ENCODE results near the gene ZBTB11.
"Not testable (repeated sequence)": the region's sequence is repeated elsewhere in the genome, so short reads cannot be mapped to it uniquely, and the experiment has no call there.

Gene ZBTB11

GRCh38 chr3:101691685-101692671 is 15.0 kb upstream of the ZBTB11 start:
- DNase-seq (ENCODE audit: low read depth) = not testable (repeated sequence)

GRCh38 chr3:101690972-101691371 is 14.0 kb upstream of the ZBTB11 start:
- DNase-seq (ENCODE audit: low read depth) = no peak

- DNase-seq (ENCODE audit: low read depth) = peak; percentile 33
These were observed 12.4 kb upstream of the ZBTB11 start for GRCh38 chr3:101689286-101689685.

- no peak for DNase-seq (ENCODE audit: low read depth)
These were observed 10.4 kb upstream of the ZBTB11 start for GRCh38 chr3:101687142-101687931.

- no peak for DNase-seq (ENCODE audit: low read depth)
These were observed 9.0 kb upstream of the ZBTB11 start for GRCh38 chr3:101685870-101686307.

GRCh38 chr3:101685050-101685400 is 8.1 kb upstream of the ZBTB11 start:
- DNase-seq (ENCODE audit: low read depth) = no peak

GRCh38 chr3:101680466-101680865 is 3.5 kb upstream of the ZBTB11 start:
- DNase-seq (ENCODE audit: low read depth) = no peak

GRCh38 chr3:101678837-101679236 is 1.9 kb upstream of the ZBTB11 start:
- DNase-seq (ENCODE audit: low read depth) = not testable (repeated sequence)

GRCh38 chr3:101677436-101678286 is 729 bp upstream of the ZBTB11 start:
- no peak for DNase-seq (ENCODE audit: low read depth)

GRCh38 chr3:101676216-101676764 is 642 bp downstream of the ZBTB11 start:
- peak; percentile 94 for DNase-seq (ENCODE audit: low read depth)

GRCh38 chr3:101675709-101676215 is 1.2 kb downstream of the ZBTB11 start:
- no peak for DNase-seq (ENCODE audit: low read depth)

GRCh38 chr3:101674518-101674917 is 2.4 kb downstream of the ZBTB11 start:
- no peak for DNase-seq (ENCODE audit: low read depth)

GRCh38 chr3:101673953-101674352 is 3.0 kb downstream of the ZBTB11 start:
- DNase-seq (ENCODE audit: low read depth) = no peak

GRCh38 chr3:101671014-101671413 is 5.9 kb downstream of the ZBTB11 start:
- DNase-seq (ENCODE audit: low read depth) = no peak

- DNase-seq (ENCODE audit: low read depth) = no peak
These were observed 9.1 kb downstream of the ZBTB11 start for GRCh38 chr3:101667844-101668243.

GRCh38 chr3:101667331-101667730 is 9.6 kb downstream of the ZBTB11 start:
- no peak for DNase-seq (ENCODE audit: low read depth)

- no peak for DNase-seq (ENCODE audit: low read depth)
These were observed 11.1 kb downstream of the ZBTB11 start for GRCh38 chr3:101665851-101666250.

- peak; percentile 40 for DNase-seq (ENCODE audit: low read depth)
These were observed 11.6 kb downstream of the ZBTB11 start for GRCh38 chr3:101665357-101665756.

- DNase-seq (ENCODE audit: low read depth) = no peak
These were observed 16.2 kb downstream of the ZBTB11 start for GRCh38 chr3:101660714-101661113.

- no peak for DNase-seq (ENCODE audit: low read depth)
These were observed 20.3 kb downstream of the ZBTB11 start for GRCh38 chr3:101656651-101657050.

GRCh38 chr3:101646726-101647125 is 30.2 kb downstream of the ZBTB11 start:
- peak; percentile 22 for DNase-seq (ENCODE audit: low read depth)
